H1 (cell line): ENCODE results near the gene TBC1D2. TPM values are rescaled to one million over a fixed set of nuclear protein-coding genes. Genes with fewer than 3 reads are reported as not detected.

ENCODE experiments used
- CTCF ChIA-PET: fragments of 300-600 bp; sonication (Branson Sonifier 250); formaldehyde crosslinking; loops from one replicate; lab custom pipeline; 2021; ENCODE audit not compliant: partially characterized antibody; lab: Charles Lee
- POLR2A ChIA-PET: fragments of 300-600 bp; sonication (Branson Sonifier 250); formaldehyde crosslinking; loops from one replicate; lab custom pipeline; 2021; ENCODE audit warnings: inconsistent platforms; ENCODE audit not compliant: partially characterized antibody; lab: Charles Lee
- DNase-seq, 2 experiments: peaks; one replicate each; pipeline versions ENCODE4 v3.0.0 to v3.0.0-alpha.2; 2010 to 2022; ENCODE audit warnings: low spot score in 2 of 2, low read depth in 1 of 2, mixed read lengths in 1 of 2
- FAIRE-seq: peaks from 2 replicates; lab custom pipeline; 2011; peaks lifted over from hg19 to GRCh38; lab: Jason Lieb, UNC
- H2AFZ ChIP-seq: 2 replicates; pipeline ENCODE4 v1.8.1; 2012; ENCODE audit warnings: low read length, inconsistent platforms
- H2AK5ac ChIP-seq: 2 replicates; pipeline ENCODE4 v1.6.1; 2013; ENCODE audit warnings: low read depth, low read length
- H2BK120ac ChIP-seq: replicated peaks from 2 replicates; pipeline ENCODE3; 2013; ENCODE audit warnings: low read depth, low read length, inconsistent platforms
- H2BK12ac ChIP-seq: 2 replicates; pipeline ENCODE4 v1.6.1; 2013; ENCODE audit warnings: low read depth, low read length
- H2BK15ac ChIP-seq: 2 replicates; pipeline ENCODE4 v1.6.1; 2013; ENCODE audit warnings: low read length
- H2BK20ac ChIP-seq: 2 replicates; pipeline ENCODE4 v1.6.1; 2013; ENCODE audit warnings: low read length
- H2BK5ac ChIP-seq: 2 replicates; pipeline ENCODE4 v1.6.1; 2013; ENCODE audit warnings: low read depth, low read length
- H3K14ac ChIP-seq: 2 replicates; pipeline ENCODE4 v1.6.1; 2013; ENCODE audit warnings: inconsistent platforms; ENCODE audit not compliant: insufficient read length
- H3K18ac ChIP-seq: 2 replicates; pipeline ENCODE4 v1.6.1; 2013; ENCODE audit warnings: low read length; ENCODE audit errors: extremely low read depth
- H3K23ac ChIP-seq: 2 replicates; pipeline ENCODE4 v1.6.1; 2013; ENCODE audit warnings: inconsistent platforms; ENCODE audit not compliant: insufficient read length
- H3K23me2 ChIP-seq: 2 replicates; pipeline ENCODE4 v1.6.1; 2013; ENCODE audit warnings: low read depth, low read length
- H3K27ac ChIP-seq: 2 replicates; pipeline ENCODE4 v1.6.1; 2011; ENCODE audit warnings: low read depth, low read length, inconsistent platforms
- H3K27me3 ChIP-seq, 4 experiments: replicated peaks in 1 of 4; 1 replicate in 1 of 4; 2 replicates in 3 of 4; pipeline versions ENCODE4 v1.6.1 to v1.8.1; 2011 to 2013; ENCODE audit warnings: low read length in 3 of 4, mild to moderate bottlenecking in 3 of 4, inconsistent platforms in 2 of 4, mixed read lengths in 2 of 4, moderate library complexity in 1 of 4; ENCODE audit not compliant: control insufficient read depth in 3 of 4, insufficient read depth in 3 of 4; ENCODE audit errors: extremely low read depth in 1 of 4
- H3K36me3 ChIP-seq, 4 experiments: 2 replicates each; pipeline versions ENCODE4 v1.6.1 to v1.8.1; 2011 to 2013; ENCODE audit warnings: mild to moderate bottlenecking in 4 of 4, low read length in 3 of 4, moderate library complexity in 2 of 4, control low read depth in 1 of 4, inconsistent platforms in 1 of 4; ENCODE audit not compliant: insufficient read depth in 4 of 4, control insufficient read depth in 2 of 4
- H3K4ac ChIP-seq: replicated peaks from 2 replicates; pipeline ENCODE3; 2013; ENCODE audit warnings: low read length, low read depth, mixed read lengths, inconsistent platforms; ENCODE audit not compliant: insufficient read length
- H3K4me1 ChIP-seq, 4 experiments: replicated peaks in 1 of 4; 1 replicate in 1 of 4; 2 replicates in 3 of 4; pipeline versions ENCODE4 v1.6.1 to v1.8.1; 2011 to 2013; ENCODE audit warnings: low read length in 3 of 4, inconsistent platforms in 2 of 4, mixed read lengths in 1 of 4; ENCODE audit not compliant: insufficient read depth in 4 of 4, control insufficient read depth in 3 of 4
- H3K4me2 ChIP-seq, 2 experiments: 2 replicates each; pipeline versions ENCODE4 v1.6.1 to v1.8.1; 2011 to 2013; ENCODE audit warnings: low read depth in 2 of 2, low read length in 2 of 2, control low read depth in 1 of 2, inconsistent platforms in 1 of 2, mild to moderate bottlenecking in 1 of 2; ENCODE audit not compliant: insufficient read depth in 1 of 2
- H3K4me3 ChIP-seq, 4 experiments: fragments of 200-600, 300-600 bp in 1 of 4; sonication (generic), shearing (Covaris generic), sonication (Bioruptor Twin) in 1 of 4; 2 replicates each; pipeline versions ENCODE4 v1.5.1 to v1.8.1; 2011 to 2016; ENCODE audit warnings: low read length in 4 of 4, low read depth in 3 of 4, control low read depth in 2 of 4, inconsistent platforms in 2 of 4, mild to moderate bottlenecking in 2 of 4, mixed read lengths in 1 of 4, moderate library complexity in 1 of 4; ENCODE audit not compliant: insufficient read depth in 2 of 4; ENCODE audit errors: extremely low read depth in 1 of 4
- H3K56ac ChIP-seq: replicated peaks from 2 replicates; pipeline ENCODE3; 2013; ENCODE audit warnings: low read depth, mild to moderate bottlenecking, mixed read lengths, low read length, inconsistent platforms; ENCODE audit not compliant: insufficient read length
- H3K79me1 ChIP-seq: 2 replicates; pipeline ENCODE4 v1.6.1; 2013; ENCODE audit warnings: low read depth, low read length, control low read depth
- H3K79me2 ChIP-seq, 2 experiments: 2 replicates each; pipeline versions ENCODE4 v1.6.1 to v1.8.1; 2012 to 2013; ENCODE audit warnings: low read length in 2 of 2, mild to moderate bottlenecking in 2 of 2, inconsistent platforms in 1 of 2; ENCODE audit not compliant: insufficient read depth in 2 of 2, control insufficient read depth in 1 of 2
- H3K9ac ChIP-seq, 4 experiments: replicated peaks in 1 of 4; 1 replicate in 1 of 4; 2 replicates in 3 of 4; pipeline versions ENCODE4 v1.6.1 to v1.8.1; 2011 to 2013; ENCODE audit warnings: low read depth in 3 of 4, low read length in 3 of 4, control low read depth in 2 of 4, mild to moderate bottlenecking in 2 of 4, moderate library complexity in 2 of 4, inconsistent platforms in 1 of 4; ENCODE audit errors: extremely low read depth in 1 of 4
- H3K9me3 ChIP-seq, 2 experiments: 2 replicates each; pipeline versions ENCODE4 v1.6.1 to v1.8.1; 2012 to 2013; ENCODE audit warnings: mild to moderate bottlenecking in 2 of 2, moderate library complexity in 2 of 2, control low read depth in 1 of 2, inconsistent platforms in 1 of 2, low read depth in 1 of 2, low read length in 1 of 2, mixed read lengths in 1 of 2; ENCODE audit not compliant: insufficient read depth in 2 of 2
- H4K20me1 ChIP-seq, 2 experiments: replicated peaks in 1 of 2; 2 replicates each; pipeline versions ENCODE3 to v1.8.1; 2011 to 2013; ENCODE audit warnings: inconsistent platforms in 2 of 2, low read length in 2 of 2, mild to moderate bottlenecking in 1 of 2; ENCODE audit not compliant: insufficient read depth in 2 of 2, control insufficient read depth in 1 of 2
- H4K5ac ChIP-seq: 2 replicates; pipeline ENCODE4 v1.6.1; 2013; ENCODE audit warnings: low read length, low read depth, mixed read lengths, inconsistent platforms; ENCODE audit not compliant: insufficient read length
- H4K8ac ChIP-seq: 2 replicates; pipeline ENCODE4 v1.8.0; 2013; ENCODE audit warnings: mild to moderate bottlenecking, moderate library complexity, low read length, inconsistent platforms; ENCODE audit not compliant: insufficient read depth; ENCODE audit errors: extremely low read depth
- H4K91ac ChIP-seq: replicated peaks from 2 replicates; pipeline ENCODE3; 2013; ENCODE audit warnings: low read length, mixed read lengths, inconsistent platforms; ENCODE audit not compliant: insufficient read length
- CBX8 ChIP-seq: fragments of 300-800, 300-1000 bp; sonication (generic); IDR thresholded peaks from 2 replicates; pipeline ENCODE4 v1.7.1; 2016; ENCODE audit warnings: low read depth, low read length, borderline replicate concordance
- CREB1 ChIP-seq: IDR thresholded peaks from 2 replicates; pipeline ENCODE4 v1.6.1; 2012; ENCODE audit warnings: inconsistent platforms
- CTBP2 ChIP-seq: IDR thresholded peaks from 2 replicates; pipeline ENCODE4 v1.7.0; 2011; ENCODE audit warnings: borderline replicate concordance, mild to moderate bottlenecking, moderate library complexity, mixed read lengths, low read length; ENCODE audit not compliant: insufficient read depth, insufficient read length
- HDAC6 ChIP-seq: IDR thresholded peaks from one replicate; pipeline ENCODE4 v1.7.1; 2012; ENCODE audit warnings: low read depth, mild to moderate bottlenecking, inconsistent platforms, low read length, moderate library complexity
- JUND ChIP-seq: IDR thresholded peaks from 2 replicates; pipeline ENCODE4 v1.6.1; 2011; ENCODE audit warnings: mild to moderate bottlenecking, improper control_type of control experiment, low read length
- KDM4A ChIP-seq: IDR thresholded peaks from one replicate; pipeline ENCODE4 v1.7.1; 2012; ENCODE audit warnings: low read depth, mild to moderate bottlenecking, moderate library complexity, low read length, inconsistent platforms; ENCODE audit not compliant: severe bottlenecking
- NANOG ChIP-seq: IDR thresholded peaks from 2 replicates; pipeline ENCODE4 v1.6.1; 2011; ENCODE audit warnings: low read length, low read depth, mild to moderate bottlenecking, inconsistent platforms; ENCODE audit not compliant: insufficient read depth, poor library complexity, severe bottlenecking
- NRF1 ChIP-seq: IDR thresholded peaks from 2 replicates; pipeline ENCODE4 v1.6.1; 2011; ENCODE audit warnings: mild to moderate bottlenecking, low read depth, low read length, improper control_type of control experiment
- RBBP5 ChIP-seq: IDR thresholded peaks from 2 replicates; pipeline ENCODE4 v1.7.1; 2012; ENCODE audit warnings: low read depth, mild to moderate bottlenecking, inconsistent platforms, low read length, moderate library complexity, borderline replicate concordance
- SIN3A ChIP-seq, 2 experiments: IDR thresholded peaks in 1 of 2; conservative IDR thresholded peaks in 1 of 2; 2 replicates each; pipeline ENCODE4 v1.6.1; 2011 to 2012; ENCODE audit warnings: low read length in 2 of 2, improper control_type of control experiment in 1 of 2, low read depth in 1 of 2, mild to moderate bottlenecking in 1 of 2
- WGBS, 2 experiments: shearing (Covaris generic) in 1 of 2; methylation state at CpG; one replicate each; pipeline versions ENCODE4 v1.1.6 to v1.1.7; 2013 to 2015; ENCODE audit warnings: low lambda C conversion rate in 2 of 2, mixed read lengths in 2 of 2, inconsistent platforms in 1 of 2, low coverage in 1 of 2, missing lambda C conversion rate in 1 of 2; ENCODE audit not compliant: insufficient replicate concordance in 2 of 2, insufficient coverage in 1 of 2, insufficient read length in 1 of 2; ENCODE audit errors: extremely low coverage in 1 of 2, missing lambda C conversion rate in 1 of 2; 5-methylcytosine and 5-hydroxymethylcytosine counted together
- polyA plus RNA-seq, 7 experiments: library from polyadenylated mRNA; depleted of rRNA in 3 of 7; stranded (reverse) in 5 of 7; unstranded in 2 of 7; fragments of >200 nt in 5 of 7; fragments of 200-250 nt in 2 of 7; gene quantifications; 1 replicate in 5 of 7; 2 replicates in 1 of 7; 4 replicates in 1 of 7; pipeline versions ENCODE4 v1.2.1 to v1.2.3, GENCODE V29; 2011 to 2013; ENCODE audit warnings: missing spikeins in 2 of 7, mixed read lengths in 2 of 7
- total RNA-seq: library from RNA; stranded (reverse); fragmentation: NEBNext Ultra II Directional; extraction: Animal tissue kit (Norgen Biotek cat#: 25700); gene quantifications from 2 replicates; pipeline ENCODE4 v1.2.1, GENCODE V29; 2021

Gene TBC1D2
- total and polyA plus RNA-seq, 2 of the 8 experiments (the other 6 are each of a cell fraction or from before 2014, with no cell fraction given) = 7.4 TPM

- CTCF ChIA-PET = no interaction called here
- H2AFZ ChIP-seq = no peak overlapping the region
- WGBS, 2 experiments = 83% methylated on average over 2 of the region's 2 CpGs; no CpG with 5 or more reads in 1 of the 2 experiments
Observed at GRCh38 chr9:98275159-98275558, 19.7 kb upstream of the TBC1D2 start.

More at GRCh38 chr9:98275159-98275558, 19.7 kb upstream of the TBC1D2 start:
- Histone ChIP-seq H3K36me3 (no peaks in the 10 kb centered on the region), H2AK5ac (no peak overlapping the region), H2BK120ac (no peak overlapping the region), H2BK5ac (no peak overlapping the region), H3K79me2 (no peaks in the 10 kb centered on the region), H2BK12ac (no peak overlapping the region), H3K79me1 (no peaks in the 10 kb centered on the region), H3K14ac (no peak overlapping the region), H3K18ac (no peak overlapping the region), H4K8ac (no peak overlapping the region), H3K4ac (no peak overlapping the region), H4K20me1 (no peaks in the 10 kb centered on the region), H3K4me2 (no peak overlapping the region), H2BK15ac (no peak overlapping the region), H3K9ac (no peak overlapping the region), H4K91ac (no peak overlapping the region), H3K23ac (no peak overlapping the region), H4K5ac (no peak overlapping the region), H3K27ac (no peak overlapping the region), H2BK20ac (no peak overlapping the region), H3K4me1 (no peaks in the 10 kb centered on the region; a peak in 2 of 7 replicates), H3K9me3 (no peaks in the 10 kb centered on the region), H3K56ac (no peak overlapping the region), H3K23me2 (no peaks in the 10 kb centered on the region), H3K27me3 (no peaks in the 10 kb centered on the region), H3K4me3 (no peak overlapping the region)
- DNase-seq = no peak
- POLR2A ChIA-PET = interaction anchor here (0.6 kb wide), 1 partner anchor 47 kb away, joined by 3 read pairs; no protein-coding TSS in a partner anchor
- no peak for FAIRE-seq
- TF ChIP-seq SIN3A (conservative IDR thresholded peaks at IDR 0.05 in 1 of 2, IDR thresholded peaks at IDR 0.05 in 1 of 2; ENCODE audit: low read depth in 1 of 2, low read length in 2 of 2) (no peak), KDM4A (no peak), RBBP5 (no peak), NRF1 (no peak), NANOG (no peak), CREB1 (no peak), CBX8 (no peak), HDAC6 (no peak), CTBP2 (no peak), JUND (no peak)
